NCI-H510A (cell line): ENCODE data around the gene DNAJB6.

Source experiments
- DNase-seq: peaks from one replicate; lab custom pipeline; 2025; lab: John Stamatoyannopoulos, UW

DNAJB6 gene

GRCh38 chr7:157409753-157410727 lies 73.2 kb downstream of the DNAJB6 start:
- no peak for DNase-seq

- no peak for DNase-seq
These were observed 74.2 kb downstream of the DNAJB6 start for GRCh38 chr7:157410831-157411556.

- no peak for DNase-seq
These were observed 74.8 kb downstream of the DNAJB6 start for GRCh38 chr7:157411580-157411979.

GRCh38 chr7:157412021-157412443 lies 75.2 kb downstream of the DNAJB6 start:
- DNase-seq = no peak

GRCh38 chr7:157412491-157413180 lies 75.8 kb downstream of the DNAJB6 start:
- no peak for DNase-seq

GRCh38 chr7:157413881-157414701 lies 77.3 kb downstream of the DNAJB6 start:
- no peak for DNase-seq

GRCh38 chr7:157414702-157415096 lies 77.9 kb downstream of the DNAJB6 start:
- DNase-seq = no peak

GRCh38 chr7:157415486-157415885 lies 78.7 kb downstream of the DNAJB6 start:
- DNase-seq = no peak

GRCh38 chr7:157416011-157416410 lies 79.2 kb downstream of the DNAJB6 start:
- DNase-seq = no peak

- DNase-seq = no peak
These were observed 81.6 kb downstream of the DNAJB6 start for GRCh38 chr7:157418204-157419034.

GRCh38 chr7:157419035-157419293 lies 82.2 kb downstream of the DNAJB6 start:
- DNase-seq = no peak

GRCh38 chr7:157422279-157422678 lies 85.5 kb downstream of the DNAJB6 start:
- no peak for DNase-seq

GRCh38 chr7:157423348-157423747 lies 86.5 kb downstream of the DNAJB6 start:
- DNase-seq = no peak

GRCh38 chr7:157423886-157424565 lies 87.2 kb downstream of the DNAJB6 start:
- DNase-seq = no peak

GRCh38 chr7:157425137-157425731 lies 88.4 kb downstream of the DNAJB6 start:
- no peak for DNase-seq

- DNase-seq = no peak
These were observed 89.0 kb downstream of the DNAJB6 start for GRCh38 chr7:157425761-157426160.

GRCh38 chr7:157426463-157427301 lies 89.9 kb downstream of the DNAJB6 start:
- DNase-seq = no peak

- DNase-seq = no peak
These were observed 91.2 kb downstream of the DNAJB6 start for GRCh38 chr7:157427811-157428553.
